ENCODE data around the gene GAS2L2. TPM values are rescaled to one million over a fixed set of nuclear protein-coding genes. Genes with fewer than 3 reads are reported as not detected.

Gene GAS2L2
- polyA plus RNA-seq, 1 donor (not counting 4 experiments of a cell fraction or from before 2014, with no cell fraction given) = 0.05 TPM

- H3K9me1 ChIP-seq (ENCODE audit: control insufficient read depth, extremely low read depth, insufficient read depth, low read length) = no peaks in the 10 kb centered on the region
- H3K4me3 ChIP-seq (ENCODE audit: control insufficient read depth in 2 of 3, extremely low read depth in 1 of 3, insufficient read depth in 2 of 3, low read depth in 1 of 3, low read length in 3 of 3) = no peak overlapping the region
- dilution Hi-C loops (cut with MboI; ENCODE audit: extremely low pct_ligation_motif_present, low sequenced_read_pairs) = no loop called here
- H3K27me3 ChIP-seq (ENCODE audit: control insufficient read depth, extremely low read depth, insufficient read depth, low read length) = peaks cover 7% of the 10 kb centered on the region
- H3K27ac ChIP-seq (ENCODE audit: control insufficient read depth, insufficient read depth, low read length) = no peak overlapping the region
- peaks cover 3% of the 10 kb centered on the region for H3K4me1 ChIP-seq (ENCODE audit: control insufficient read depth, extremely low read depth, insufficient read depth, low read length)
- H3K4me2 ChIP-seq (ENCODE audit: control insufficient read depth, extremely low read depth, insufficient read depth, low read depth, low read length) = no peak overlapping the region
- no peaks in the 10 kb centered on the region for H3K79me2 ChIP-seq (ENCODE audit: control insufficient read depth, insufficient read depth, low read length)
- H3K9me3 ChIP-seq (ENCODE audit: control insufficient read depth, low read depth, low read length) = no peaks in the 10 kb centered on the region
- no peak overlapping the region for H3K9ac ChIP-seq (ENCODE audit: control insufficient read depth, extremely low read depth, insufficient read depth, low read length)
- no peak for TF ChIP-seq CTCF (optimal IDR thresholded peaks at IDR 0.05 in 1 of 3, IDR thresholded peaks at IDR 0.05 in 1 of 3, conservative IDR thresholded peaks at IDR 0.05 in 1 of 3; ENCODE audit: extremely low read depth in 1 of 3, insufficient read depth in 2 of 3, low read length in 3 of 3)
- TF ChIP-seq EZH2 (IDR thresholded peaks at IDR 0.05; ENCODE audit: low read length) = no peak
- H3K36me3 ChIP-seq (ENCODE audit: control insufficient read depth in 2 of 2, extremely low read depth in 1 of 2, insufficient read depth in 2 of 2, low read length in 2 of 2) = peaks cover 10 to 29% of the 10 kb centered on the region in 2 experiments
- DNase-seq (ENCODE audit: low read depth, low spot score) (no peak), FAIRE-seq (no peak)
- H2AFZ ChIP-seq (ENCODE audit: control insufficient read depth, low read length) = no peak overlapping the region
- no peaks in the 10 kb centered on the region for H4K20me1 ChIP-seq (ENCODE audit: control insufficient read depth, extremely low read depth, insufficient read depth, low read length)
Observed at GRCh38 chr17:35727635-35728034, 25.4 kb downstream of the GAS2L2 start.

- Histone ChIP-seq H3K4me2 (ENCODE audit: control insufficient read depth, extremely low read depth, insufficient read depth, low read depth, low read length) (no peak overlapping the region), H3K9me1 (ENCODE audit: control insufficient read depth, extremely low read depth, insufficient read depth, low read length) (no peaks in the 10 kb centered on the region), H4K20me1 (ENCODE audit: control insufficient read depth, extremely low read depth, insufficient read depth, low read length) (no peaks in the 10 kb centered on the region), H3K36me3 (ENCODE audit: control insufficient read depth in 2 of 2, extremely low read depth in 1 of 2, insufficient read depth in 2 of 2, low read length in 2 of 2) (peaks cover 10 to 29% of the 10 kb centered on the region in 2 experiments), H3K27me3 (ENCODE audit: control insufficient read depth, extremely low read depth, insufficient read depth, low read length) (peaks cover under 1% of the 10 kb centered on the region), H3K9ac (ENCODE audit: control insufficient read depth, extremely low read depth, insufficient read depth, low read length) (no peak overlapping the region), H2AFZ (ENCODE audit: control insufficient read depth, low read length) (no peak overlapping the region), H3K4me1 (ENCODE audit: control insufficient read depth, extremely low read depth, insufficient read depth, low read length) (peaks cover 3% of the 10 kb centered on the region), H3K9me3 (ENCODE audit: control insufficient read depth, low read depth, low read length) (no peaks in the 10 kb centered on the region), H3K27ac (ENCODE audit: control insufficient read depth, insufficient read depth, low read length) (no peak overlapping the region), H3K79me2 (ENCODE audit: control insufficient read depth, insufficient read depth, low read length) (no peaks in the 10 kb centered on the region), H3K4me3 (ENCODE audit: control insufficient read depth in 2 of 3, extremely low read depth in 1 of 3, insufficient read depth in 2 of 3, low read depth in 1 of 3, low read length in 3 of 3) (no peak overlapping the region)
- TF ChIP-seq CTCF (optimal IDR thresholded peaks at IDR 0.05 in 1 of 3, IDR thresholded peaks at IDR 0.05 in 1 of 3, conservative IDR thresholded peaks at IDR 0.05 in 1 of 3; ENCODE audit: extremely low read depth in 1 of 3, insufficient read depth in 2 of 3, low read length in 3 of 3) (no peak), EZH2 (IDR thresholded peaks at IDR 0.05; ENCODE audit: low read length) (no peak)
- dilution Hi-C loops (cut with MboI; ENCODE audit: extremely low pct_ligation_motif_present, low sequenced_read_pairs) = no loop called here
- no peak for DNase-seq (ENCODE audit: low read depth, low spot score)
- FAIRE-seq = no peak
Observed at GRCh38 chr17:35726953-35727460, 26.0 kb downstream of the GAS2L2 start.

Measured in keratinocyte (primary cell).